ENCODE results near the gene IGDCC3.

GRCh38 chr15:65421360-65422215 lies 43.8 kb upstream of the IGDCC3 start:
- TF ChIP-seq SUZ12 (IDR thresholded peaks at IDR 0.05; ENCODE audit: extremely low read depth, insufficient read depth, insufficient read length) (no peak), ZNF274 (IDR thresholded peaks at IDR 0.05; ENCODE audit: low read depth, low read length) (no peak)
